GM12878 (cell line): ENCODE data around the gene SMPD3. TPM values are rescaled to one million over a fixed set of nuclear protein-coding genes. Genes with fewer than 3 reads are reported as not detected.

Source experiments
- ATF3 ChIP-seq: IDR thresholded peaks from 2 replicates; pipeline ENCODE4 v1.6.1; 2011; ENCODE audit warnings: low read depth, mild to moderate bottlenecking, low read length, moderate library complexity, borderline replicate concordance; ENCODE audit errors: extremely low read depth
- CEBPB ChIP-seq, 2 experiments: fragments of 150-350 bp in 1 of 2; IDR thresholded peaks; 2 replicates each; pipeline ENCODE4 v1.6.1; 2012 to 2014; ENCODE audit warnings: low read depth in 2 of 2, low read length in 2 of 2, borderline replicate concordance in 1 of 2, inconsistent platforms in 1 of 2
- CREM ChIP-seq: IDR thresholded peaks from 2 replicates; pipeline ENCODE4 v1.6.1; 2014; ENCODE audit warnings: antibody characterized with exemption, low read depth
- E2F4 ChIP-seq: IDR thresholded peaks from 2 replicates; pipeline ENCODE4 v1.6.1; 2012; ENCODE audit warnings: low read depth, low read length, improper control_type of control experiment
- HCFC1 ChIP-seq: fragments of 150-350 bp; IDR thresholded peaks from 2 replicates; pipeline ENCODE4 v1.6.1; 2014; ENCODE audit warnings: low read length
- POLR2AphosphoS5 ChIP-seq: IDR thresholded peaks from 2 replicates; pipeline ENCODE4 v1.6.1; 2011; ENCODE audit warnings: mild to moderate bottlenecking, low read length, inconsistent platforms
- SIN3A ChIP-seq: IDR thresholded peaks from 2 replicates; pipeline ENCODE4 v1.6.1; 2012; ENCODE audit warnings: low read depth, low read length, improper control_type of control experiment
- SKIL ChIP-seq: fragments of 450-650 bp; IDR thresholded peaks from 2 replicates; pipeline ENCODE4 v1.6.1; 2017; ENCODE audit warnings: mild to moderate bottlenecking, low read depth, inconsistent platforms; ENCODE audit not compliant: poor library complexity, severe bottlenecking
- STAT1 ChIP-seq: fragments of 450-650 bp; conservative IDR thresholded peaks from 2 replicates; pipeline ENCODE4 v1.6.1; 2014; ENCODE audit warnings: antibody characterized with exemption, mild to moderate bottlenecking
- ZSCAN29 ChIP-seq: fragments of 450-650 bp; IDR thresholded peaks from 2 replicates; pipeline ENCODE4 v1.6.1; 2017; ENCODE audit warnings: mild to moderate bottlenecking, moderate library complexity
- polyA plus RNA-seq, 11 experiments: library from polyadenylated mRNA; depleted of rRNA in 4 of 11; unstranded in 6 of 11; stranded (reverse) in 5 of 11; fragments of >200 nt; fragmentation: Nextera tagmentation in 4 of 11; fragmentation: Illumina TruSeq in 1 of 11; extraction: Ambion mirVana in 4 of 11; extraction: Trizol in 1 of 11; gene quantifications; 1 replicate in 1 of 11; 2 replicates in 10 of 11; pipeline versions ENCODE4 v1.2.1 to v1.2.3, GENCODE V29; 2011 to 2016; ENCODE audit warnings: inconsistent platforms in 2 of 11, missing spikeins in 2 of 11, low read depth in 1 of 11
- total RNA-seq, 4 experiments: library from RNA; depleted of rRNA in 3 of 4; stranded (reverse); fragments of >200 nt in 3 of 4; fragmentation: Illumina TruSeq in 1 of 4; extraction: Trizol in 1 of 4; gene quantifications; 2 replicates each; pipeline versions ENCODE4 v1.2.1 to v1.2.3, GENCODE V29; 2013 to 2021

Gene SMPD3
- total and polyA plus RNA-seq, 10 of the 15 experiments (the other 5 are each of a cell fraction or from before 2014, with no cell fraction given) = 0.04 to 2.0 (median 1.2) TPM

- TF ChIP-seq SKIL (no peak), E2F4 (no peak), SIN3A (no peak), POLR2AphosphoS5 (no peak), ATF3 (no peak), CREM (no peak), HCFC1 (no peak), ZSCAN29 (no peak), STAT1 (no peak), CEBPB (IDR thresholded peaks at IDR 0.05; ENCODE audit: borderline replicate concordance in 1 of 2, low read depth in 2 of 2, low read length in 2 of 2) (no peak)
- TF ChIP-seq, all 136 proteins: peak for 0
These were observed 113.1 kb downstream of the SMPD3 start (continued) for GRCh38 chr16:68335175-68335574.
